DMS 273 treated with DMSO at 0.1 percent for 48 hours (cell line): ENCODE data around the gene EIF4G2.

Experiments
- DNase-seq: peaks from one replicate; lab custom pipeline; 2025; lab: John Stamatoyannopoulos, UW

Gene EIF4G2

DNA sequence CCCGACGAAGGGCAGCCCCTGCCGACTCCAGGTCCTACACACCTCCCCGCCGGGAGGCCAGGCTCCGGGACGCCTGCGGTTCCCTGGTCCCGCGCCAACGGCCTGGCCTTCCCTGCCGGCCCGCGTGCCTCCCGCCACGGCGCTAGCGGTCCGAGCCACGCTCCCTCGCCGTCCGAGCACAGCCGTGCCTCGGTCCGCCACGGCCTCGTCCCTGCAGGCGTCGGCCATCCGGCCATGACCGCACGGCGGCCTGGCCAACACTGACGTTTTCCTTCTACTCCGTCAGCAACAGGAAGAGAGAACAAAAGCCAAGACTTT, 532 bp downstream of the EIF4G2 start:
- no peak for DNase-seq

DNA sequence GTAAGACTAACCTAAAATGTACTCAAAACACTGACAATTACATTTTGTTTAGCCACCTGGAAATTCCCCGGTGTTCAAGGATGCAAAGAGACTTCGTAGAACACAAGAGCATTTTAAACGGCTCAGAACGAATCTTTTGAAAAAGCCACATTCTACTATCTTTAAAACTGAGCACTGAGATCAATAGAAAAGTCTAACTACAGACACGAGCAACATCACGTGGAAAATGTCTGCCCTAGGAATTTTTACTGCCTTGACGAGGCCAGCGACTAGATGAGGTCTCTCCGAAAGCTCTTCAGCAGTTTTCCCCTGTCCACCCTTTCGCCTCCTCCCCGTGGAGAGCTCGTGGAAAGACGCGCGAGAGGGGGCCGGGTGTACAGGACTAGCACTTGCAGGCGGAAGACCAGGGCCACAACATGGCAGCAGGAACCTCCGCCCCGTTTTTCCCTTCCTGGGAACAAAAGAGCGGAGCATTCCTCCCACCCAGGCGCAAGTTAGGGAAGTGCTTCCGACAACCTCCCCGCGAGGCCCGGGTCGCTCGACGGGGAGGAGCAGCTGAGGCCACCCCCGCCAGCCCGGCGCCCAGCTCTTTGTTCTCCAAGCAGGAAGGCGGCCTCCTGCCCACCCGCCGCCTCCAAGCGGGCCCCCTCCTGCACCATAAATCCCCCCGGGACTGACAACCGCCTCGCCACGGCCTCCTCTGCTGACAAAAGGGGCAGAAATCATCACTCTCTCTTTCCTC, 1.1 kb downstream of the EIF4G2 start:
- DNase-seq: no peak

DNA sequence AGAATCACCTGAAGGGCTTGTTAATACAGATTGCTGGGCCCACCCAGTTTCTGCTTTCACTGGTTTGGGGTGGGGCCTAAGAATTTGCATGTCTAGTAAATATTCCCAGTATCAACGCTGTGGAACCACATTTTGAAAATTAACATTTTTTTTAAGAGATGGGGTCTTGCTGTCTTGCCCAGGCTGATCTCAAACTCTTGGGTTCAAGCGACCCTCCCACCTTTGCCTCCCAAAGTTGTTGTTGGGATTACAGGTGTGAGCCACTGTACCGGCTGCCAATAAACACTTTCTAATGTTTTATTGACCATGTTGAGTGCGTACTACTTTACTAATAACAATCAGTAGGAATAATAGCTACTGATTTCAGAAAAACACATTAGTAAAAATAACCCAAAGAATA, 2.5 kb downstream of the EIF4G2 start:
- no peak for DNase-seq

DNA sequence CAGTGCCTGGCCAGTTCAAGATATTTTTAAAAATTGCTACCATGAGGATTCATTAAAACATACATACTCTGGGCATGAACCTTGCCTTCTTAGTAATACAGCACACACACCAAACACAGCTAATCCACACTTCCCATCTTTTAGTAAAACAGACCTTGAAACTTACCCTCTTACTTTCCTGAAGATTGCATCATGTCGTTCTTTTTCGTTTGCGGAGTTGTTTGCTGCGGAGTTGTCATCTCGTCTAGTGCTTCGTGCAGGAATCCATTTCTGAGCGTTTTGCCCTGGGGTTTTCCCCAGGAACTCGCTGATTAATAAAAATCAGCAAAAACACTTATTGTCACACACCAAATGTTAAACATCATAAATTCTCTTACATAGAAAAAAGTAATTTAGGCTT, 3.0 kb downstream of the EIF4G2 start:
- DNase-seq: no peak

DNA sequence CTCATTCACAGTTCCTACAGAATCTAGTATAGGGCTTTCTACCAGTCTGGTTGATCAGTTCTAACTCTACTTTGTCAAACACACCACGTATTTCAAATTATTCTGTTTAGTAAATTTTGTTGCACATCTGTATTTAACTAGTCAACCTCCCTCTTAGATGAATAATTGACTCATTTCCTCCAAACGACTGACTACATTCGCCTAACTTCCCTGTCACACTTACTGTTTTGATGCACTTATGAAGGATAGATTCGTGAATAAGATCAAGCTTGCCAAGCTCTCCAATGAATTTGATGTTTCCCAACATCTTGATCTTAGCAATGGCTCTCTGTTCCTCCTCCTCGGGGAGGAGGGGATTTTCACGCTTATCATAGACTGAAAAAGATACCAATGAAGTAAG, 5.0 kb downstream of the EIF4G2 start:
- no peak for DNase-seq

GRCh38 chr11:10800292-10800691, 8.4 kb downstream of the EIF4G2 start:
- no peak for DNase-seq

DNA sequence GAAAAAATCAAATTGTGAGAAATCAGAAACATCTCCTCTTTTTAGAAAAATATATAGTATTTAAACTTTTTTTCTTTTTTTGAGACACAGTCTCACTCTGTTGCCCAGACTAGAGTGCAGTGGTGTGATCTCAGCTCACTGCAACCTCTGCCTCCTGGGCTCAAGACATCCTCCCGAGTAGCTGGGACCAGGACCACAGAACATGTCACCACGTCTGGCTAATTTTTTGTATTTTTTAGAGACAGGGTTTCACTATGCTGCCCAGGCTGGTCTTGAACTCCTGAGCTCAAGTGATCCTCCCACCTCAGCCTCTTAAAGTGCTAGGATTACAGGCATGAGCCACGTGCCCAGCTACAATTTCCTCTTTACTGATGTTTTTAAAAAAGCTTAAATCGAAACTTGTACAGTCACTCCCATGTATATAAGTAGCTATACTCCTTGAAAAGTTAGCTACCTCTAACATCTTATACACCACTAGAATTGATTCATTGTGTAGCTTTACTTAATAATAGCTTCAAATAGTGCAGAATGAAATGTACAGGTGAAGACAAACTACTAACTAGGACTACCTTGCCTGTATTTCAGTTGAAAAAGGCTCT, 10.3 kb downstream of the EIF4G2 start:
- no peak for DNase-seq

DNA sequence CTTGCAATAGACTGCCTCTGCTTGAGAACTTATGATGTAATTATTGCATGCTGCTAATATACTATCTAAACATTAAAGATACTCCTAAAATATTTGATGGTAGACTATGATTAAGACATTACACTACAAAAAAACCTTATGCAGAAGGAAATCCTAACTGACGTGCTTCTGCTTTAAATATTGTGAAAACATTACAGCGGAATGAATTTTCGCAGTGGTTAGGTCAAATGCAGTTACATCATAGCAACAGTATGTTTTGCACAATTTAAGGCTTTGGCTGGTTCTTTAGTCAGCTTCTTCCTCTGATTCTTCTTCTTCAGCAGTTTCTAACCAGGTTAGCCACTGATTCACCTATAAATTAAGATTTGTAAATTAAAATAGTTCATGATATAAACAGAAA, 11.2 kb downstream of the EIF4G2 start:
- no peak for DNase-seq

GRCh38 chr11:10797001-10797400, 11.7 kb downstream of the EIF4G2 start:
- no peak for DNase-seq

GRCh38 chr11:10796191-10796590, 12.5 kb downstream of the EIF4G2 start:
- no peak for DNase-seq

GRCh38 chr11:10793470-10794255, 15.1 kb downstream of the EIF4G2 start:
- DNase-seq: no peak

GRCh38 chr11:10792385-10793068, 16.2 kb downstream of the EIF4G2 start:
- DNase-seq: peak; percentile 27

DNA sequence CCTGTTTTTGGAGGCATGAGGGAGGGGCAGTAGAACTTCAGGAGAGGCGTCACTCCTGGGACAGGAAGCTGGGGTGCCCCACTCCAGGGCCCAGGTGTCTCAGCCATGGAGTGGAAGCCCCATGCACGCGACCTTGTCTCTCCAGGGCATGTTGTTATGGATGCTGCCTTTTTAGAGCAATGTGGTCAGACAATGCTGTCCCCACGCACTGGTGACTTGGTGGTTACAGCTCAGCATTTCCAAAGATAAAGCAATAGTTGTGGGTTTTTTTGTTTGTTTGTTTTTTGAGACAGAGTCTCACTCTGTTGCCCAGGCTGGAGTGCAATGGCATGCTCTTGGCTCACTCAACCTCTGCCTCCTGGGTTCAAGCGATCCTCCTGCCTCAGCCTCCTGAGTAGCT, 22.3 kb downstream of the EIF4G2 start:
- no peak for DNase-seq

DNA sequence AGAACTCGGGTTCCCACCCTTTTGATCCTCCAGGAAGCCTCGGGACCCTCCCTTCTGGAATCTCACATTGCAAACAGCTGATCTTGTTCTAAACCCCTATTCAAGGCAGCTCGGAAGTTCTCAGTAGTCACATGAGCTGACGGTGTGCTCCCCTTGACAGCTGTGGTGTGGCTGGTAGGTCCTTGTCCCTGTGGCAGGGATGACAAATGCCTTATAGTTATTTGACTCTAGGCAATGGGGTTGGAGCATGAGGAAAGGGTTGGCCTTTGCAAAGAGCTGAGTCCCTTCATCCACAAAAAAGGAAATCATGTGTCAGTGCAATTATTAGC, 23.6 kb downstream of the EIF4G2 start:
- no peak for DNase-seq

- no peak for DNase-seq
Measured at GRCh38 chr11:10784232-10785145, 24.2 kb downstream of the EIF4G2 start.

GRCh38 chr11:10780040-10780439, 28.7 kb downstream of the EIF4G2 start:
- no peak for DNase-seq

DNA sequence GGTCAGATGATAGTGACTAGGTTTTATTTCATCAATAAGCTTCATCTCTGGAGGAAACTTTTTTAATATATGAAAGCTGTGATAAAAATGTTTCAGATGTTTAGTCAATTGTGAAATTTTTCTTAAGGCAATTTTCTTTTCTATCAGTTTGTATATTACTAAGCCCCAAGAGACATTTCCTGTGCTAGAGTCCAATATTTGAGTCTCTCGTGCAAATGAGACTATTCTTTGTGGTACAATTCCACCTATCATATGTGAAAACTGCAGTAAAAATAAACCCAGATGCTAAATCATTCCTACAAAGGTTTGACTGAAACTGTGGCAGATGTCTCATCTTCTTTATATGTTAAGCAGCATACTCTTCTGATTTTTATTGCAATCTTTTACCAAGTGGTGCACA, 29.6 kb downstream of the EIF4G2 start:
- no peak for DNase-seq

GRCh38 chr11:10778217-10778970, 30.3 kb downstream of the EIF4G2 start:
- DNase-seq: no peak

DNA sequence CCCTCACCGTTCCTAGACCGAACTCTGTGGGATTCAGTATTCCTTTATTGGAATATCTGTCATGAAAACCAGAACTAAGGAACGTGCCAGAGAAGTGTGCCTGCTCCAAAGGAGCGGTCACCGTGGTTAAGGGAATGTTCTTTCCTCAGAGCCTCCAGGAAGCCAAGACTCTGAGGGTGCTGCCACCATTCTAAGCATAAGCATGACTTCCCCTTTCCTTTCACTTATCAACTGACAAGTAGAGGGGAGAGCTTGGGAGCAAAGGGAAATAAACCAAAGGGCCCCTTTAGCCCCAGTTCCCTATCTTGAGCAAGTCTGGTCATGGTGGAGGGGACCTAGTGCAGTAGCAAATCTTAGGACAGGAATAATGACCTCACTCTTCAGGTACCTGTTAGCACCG, 30.9 kb downstream of the EIF4G2 start:
- no peak for DNase-seq

DNA sequence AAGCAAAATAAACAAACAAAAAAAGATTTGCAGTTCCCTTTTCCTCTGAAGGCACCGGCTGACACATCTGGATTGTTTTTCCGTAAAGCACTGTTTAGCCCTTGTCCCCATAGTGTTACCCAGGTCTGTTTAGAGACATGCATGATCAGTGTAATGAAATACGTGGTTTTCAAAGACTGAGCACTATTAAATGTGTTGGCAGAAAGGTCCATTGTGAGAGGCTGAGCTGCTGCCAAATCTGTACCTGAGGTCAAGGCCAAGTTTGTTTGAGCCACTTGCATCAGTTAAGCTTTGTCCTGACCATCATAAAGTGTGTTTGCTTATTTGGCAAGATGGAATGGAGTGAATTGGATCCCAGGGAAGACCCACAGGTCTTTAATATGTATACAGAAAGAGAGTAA, 31.3 kb downstream of the EIF4G2 start:
- DNase-seq: no peak

DNA sequence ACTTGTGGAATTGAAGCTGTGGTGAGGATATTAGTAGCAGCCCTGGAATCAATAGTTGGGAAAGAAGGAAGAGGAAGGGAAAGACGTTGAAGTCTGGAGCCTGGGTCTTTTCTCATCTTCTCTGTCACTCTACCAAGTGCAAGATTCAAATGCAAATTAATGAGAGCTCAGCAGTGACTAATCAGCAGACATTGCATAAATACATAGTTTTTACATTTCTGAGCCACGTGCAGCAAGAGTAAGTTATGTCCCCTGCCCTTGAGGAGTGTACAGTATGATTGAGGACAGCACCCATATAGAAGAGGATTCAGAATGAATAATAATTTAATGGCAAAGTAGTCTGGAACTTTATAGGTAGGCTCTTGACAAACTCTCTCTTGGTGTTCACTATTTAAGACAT, 33.9 kb downstream of the EIF4G2 start:
- no peak for DNase-seq
